Sigmoid colon (tissue), 7 donors: ENCODE measurements around the gene TAOK1. TPM values are rescaled to one million over a fixed set of nuclear protein-coding genes. Genes with fewer than 3 reads are reported as not detected.

Experiments used
- DNase-seq: peaks from one replicate; pipeline ENCODE4 v3.0.0-alpha.2; 2019
- H3K27ac ChIP-seq, 4 donors: fragments of 200-600 bp; sonication (generic); one replicate each; pipeline ENCODE4 v1.5.1; 2016 to 2019; ENCODE audit warnings: mild to moderate bottlenecking in 1 of 4
- H3K27me3 ChIP-seq, 3 donors: fragments of 200-600 bp; sonication (generic); one replicate each; pipeline ENCODE4 v1.5.1; 2019; ENCODE audit warnings: mild to moderate bottlenecking in 1 of 3
- H3K36me3 ChIP-seq, 4 donors: fragments of 200-600 bp; sonication (generic); one replicate each; pipeline ENCODE4 v1.5.1; 2016 to 2019
- H3K4me1 ChIP-seq, 4 donors: fragments of 200-600 bp; sonication (generic); one replicate each; pipeline ENCODE4 v1.5.1; 2017 to 2019
- H3K4me3 ChIP-seq, 4 donors: fragments of 200-600 bp; sonication (generic); one replicate each; pipeline ENCODE4 v1.5.1; 2017 to 2019; ENCODE audit warnings: mild to moderate bottlenecking in 2 of 4, moderate library complexity in 1 of 4
- H3K9me3 ChIP-seq, 4 donors: fragments of 200-600 bp in 3 of 4; sonication (generic) in 3 of 4; one replicate each; pipeline versions ENCODE4 v1.5.1 to v1.6.1; 2013 to 2019
- EP300 ChIP-seq, 4 donors: sonication (generic); formaldehyde crosslinking; IDR thresholded peaks; one replicate each; pipeline ENCODE4 v1.6.1; 2017; ENCODE audit warnings: antibody characterized with exemption in 4 of 4
- POLR2A ChIP-seq, 2 donors: fragments of 450-650 bp; IDR thresholded peaks; one replicate each; pipeline ENCODE4 v1.6.1; 2016; ENCODE audit warnings: antibody characterized with exemption in 2 of 2, mild to moderate bottlenecking in 2 of 2, moderate library complexity in 2 of 2
- POLR2AphosphoS5 ChIP-seq, 4 donors: sonication (generic); formaldehyde crosslinking; IDR thresholded peaks; one replicate each; pipeline ENCODE4 v1.6.1; 2017; ENCODE audit warnings: antibody characterized with exemption in 4 of 4
- WGBS, 2 donors: extraction: QIAGEN DNeasy Blood & Tissue Kit; methylation state at CpG; one replicate each; pipeline ENCODE4 v1.1.7; 2013; 5-methylcytosine and 5-hydroxymethylcytosine counted together
- intact Hi-C: fragments of 100-400 bp; cut with DNase I; formaldehyde crosslinking; loops from one replicate; pipeline ENCODE4 v1.15.1; 2023
- polyA plus RNA-seq, 3 donors: library from polyadenylated mRNA; stranded (reverse); fragments of 200-250 nt; gene quantifications; one replicate each; pipeline ENCODE4 v1.2.3, GENCODE V29; 2013
- total RNA-seq, 4 donors: library from RNA; depleted of rRNA; stranded (reverse); fragments of >200 nt; gene quantifications; one replicate each; pipeline ENCODE4 v1.1.0, GENCODE V29; 2016
- TF ChIP-seq, protein P1 (sequence below), 4 experiments: fragments of 450-650 bp in 3 of 4; fragments of 200-600 bp in 1 of 4; IDR thresholded peaks; one replicate each; pipeline ENCODE4 v1.5.1; 2016 to 2019; ENCODE audit warnings: antibody characterized with exemption in 4 of 4, mild to moderate bottlenecking in 3 of 4, moderate library complexity in 2 of 4
- donor health status: healthy with polysubstance abuse.
- donor health status: Bipolar disorder and iron deficiency.
- donor health status: healthy.

TAOK1 gene
- total and polyA plus RNA-seq, 7 donors, result 3.6 to 65.4 (median 46.3) TPM

DNA sequence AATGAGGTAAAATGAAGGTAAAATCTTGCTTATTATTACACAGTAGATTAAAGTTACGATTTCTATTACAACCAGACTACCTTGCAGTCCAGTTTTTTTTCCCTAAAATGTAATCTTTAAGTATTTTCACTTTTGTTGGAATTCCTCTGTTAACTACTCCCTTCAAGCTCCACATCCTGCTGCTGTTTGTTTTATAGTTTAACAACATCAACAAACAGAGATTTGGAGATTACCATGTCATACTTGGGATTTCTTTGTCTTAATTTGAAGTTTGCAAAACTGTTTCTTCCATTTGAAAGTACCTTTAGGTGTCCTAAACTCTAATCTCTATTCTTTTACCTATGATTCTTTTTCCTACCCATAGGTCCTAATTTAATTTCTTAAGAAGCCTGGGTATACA is 93.3 kb downstream of the TAOK1 start:
- Histone ChIP-seq H3K27me3 (no peaks in the 10 kb centered on the region), H3K9me3 (no peaks in the 10 kb centered on the region), H3K27ac (no peak overlapping the region), H3K4me1 (no peaks in the 10 kb centered on the region), H3K36me3 (peaks cover 0 to 58% (median 5%) of the 10 kb centered on the region in 4 donors), H3K4me3 (no peak overlapping the region)
- 88 to 90% methylated on average over 1 of the region's 1 CpG for WGBS, 2 donors
- TF ChIP-seq POLR2AphosphoS5 (IDR thresholded peaks at IDR 0.05) (no peak), EP300 (IDR thresholded peaks at IDR 0.05) (no peak), POLR2A (IDR thresholded peaks at IDR 0.05) (no peak)
- TF ChIP-seq, protein P1, sequence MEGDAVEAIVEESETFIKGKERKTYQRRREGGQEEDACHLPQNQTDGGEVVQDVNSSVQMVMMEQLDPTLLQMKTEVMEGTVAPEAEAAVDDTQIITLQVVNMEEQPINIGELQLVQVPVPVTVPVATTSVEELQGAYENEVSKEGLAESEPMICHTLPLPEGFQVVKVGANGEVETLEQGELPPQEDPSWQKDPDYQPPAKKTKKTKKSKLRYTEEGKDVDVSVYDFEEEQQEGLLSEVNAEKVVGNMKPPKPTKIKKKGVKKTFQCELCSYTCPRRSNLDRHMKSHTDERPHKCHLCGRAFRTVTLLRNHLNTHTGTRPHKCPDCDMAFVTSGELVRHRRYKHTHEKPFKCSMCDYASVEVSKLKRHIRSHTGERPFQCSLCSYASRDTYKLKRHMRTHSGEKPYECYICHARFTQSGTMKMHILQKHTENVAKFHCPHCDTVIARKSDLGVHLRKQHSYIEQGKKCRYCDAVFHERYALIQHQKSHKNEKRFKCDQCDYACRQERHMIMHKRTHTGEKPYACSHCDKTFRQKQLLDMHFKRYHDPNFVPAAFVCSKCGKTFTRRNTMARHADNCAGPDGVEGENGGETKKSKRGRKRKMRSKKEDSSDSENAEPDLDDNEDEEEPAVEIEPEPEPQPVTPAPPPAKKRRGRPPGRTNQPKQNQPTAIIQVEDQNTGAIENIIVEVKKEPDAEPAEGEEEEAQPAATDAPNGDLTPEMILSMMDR (IDR thresholded peaks at IDR 0.05), result no peak
- DNase-seq, result no peak
- intact Hi-C loops, result no loop called here

DNA sequence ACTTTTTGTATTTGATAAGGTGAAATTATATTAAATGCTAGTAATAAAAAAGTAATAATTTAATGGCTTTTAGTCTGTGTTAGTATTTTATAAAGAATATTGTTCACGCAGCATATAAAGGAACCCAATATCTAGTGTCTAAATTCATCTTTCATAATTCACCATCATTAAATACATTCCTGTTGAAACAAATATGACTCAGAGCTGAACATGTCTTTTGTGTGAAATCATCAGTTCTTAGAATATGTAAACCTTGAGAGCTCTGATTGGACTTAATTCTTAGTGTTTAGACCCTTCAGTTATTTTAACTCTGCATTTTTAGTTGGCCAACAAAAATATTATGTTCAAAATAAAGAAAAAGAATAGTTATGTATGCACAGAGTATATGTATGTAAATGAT is 104.8 kb downstream of the TAOK1 start:
- H3K27me3 ChIP-seq, result no peaks in the 10 kb centered on the region
- no peaks in the 10 kb centered on the region for H3K4me1 ChIP-seq
- no peak overlapping the region for H3K27ac ChIP-seq
- TF ChIP-seq, protein P1 (IDR thresholded peaks at IDR 0.05), result no peak
- no peak for TF ChIP-seq EP300 (IDR thresholded peaks at IDR 0.05)
- no peak for TF ChIP-seq POLR2AphosphoS5 (IDR thresholded peaks at IDR 0.05)
- TF ChIP-seq POLR2A (IDR thresholded peaks at IDR 0.05), result no peak
- no peak for DNase-seq
- peaks cover 8 to 93% (median 39%) of the 10 kb centered on the region in 4 donors for H3K36me3 ChIP-seq
- WGBS, 2 donors, result 96 to 97% methylated on average over 1 of the region's 1 CpG
- intact Hi-C loops, result no loop called here
- H3K9me3 ChIP-seq, result no peaks in the 10 kb centered on the region
- H3K4me3 ChIP-seq, result no peak overlapping the region

DNA sequence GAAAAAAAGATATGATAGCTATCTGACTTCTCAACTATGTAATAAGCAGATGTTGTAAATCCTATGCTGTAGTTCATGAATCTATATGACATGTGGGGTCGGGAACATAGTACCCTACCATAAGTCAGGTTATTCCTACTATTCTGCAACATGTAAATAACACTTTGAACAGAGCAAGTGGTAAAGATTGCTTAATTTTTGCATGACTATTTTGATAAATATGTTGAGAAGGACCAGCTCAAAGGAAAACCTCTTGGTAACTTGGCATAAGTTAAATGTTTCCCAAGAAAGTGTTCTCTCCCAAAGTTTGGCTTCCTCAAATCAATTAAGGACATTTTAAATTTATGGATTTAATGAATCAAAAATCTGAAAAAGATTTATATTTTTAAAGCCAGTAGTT is 114.5 kb downstream of the TAOK1 start:
- peaks cover 15 to 98% (median 22%) of the 10 kb centered on the region in 4 donors for H3K36me3 ChIP-seq

GRCh38 chr17:29505836-29506235 is 115.7 kb downstream of the TAOK1 start:
- no peaks in the 10 kb centered on the region for H3K27me3 ChIP-seq
- 77 to 82% methylated on average over 4 of the region's 4 CpGs for WGBS, 2 donors
- peaks cover 10 to 97% (median 23%) of the 10 kb centered on the region in 4 donors for H3K36me3 ChIP-seq
- TF ChIP-seq, protein P1 (IDR thresholded peaks at IDR 0.05), result no peak
- TF ChIP-seq EP300 (IDR thresholded peaks at IDR 0.05), result no peak
- no peak for TF ChIP-seq POLR2AphosphoS5 (IDR thresholded peaks at IDR 0.05)
- TF ChIP-seq POLR2A (IDR thresholded peaks at IDR 0.05), result no peak
- H3K4me1 ChIP-seq, result no peaks in the 10 kb centered on the region
- no peak for DNase-seq
- H3K9me3 ChIP-seq, result no peaks in the 10 kb centered on the region
- no peak overlapping the region for H3K27ac ChIP-seq
- intact Hi-C loops, result no loop called here
- no peak overlapping the region for H3K4me3 ChIP-seq

More for the DNA sequence above, 114.5 kb downstream of the TAOK1 start:
- intact Hi-C loops, result no loop called here
- Histone ChIP-seq H3K27ac (no peak overlapping the region), H3K27me3 (no peaks in the 10 kb centered on the region), H3K4me1 (no peaks in the 10 kb centered on the region), H3K4me3 (no peak overlapping the region), H3K9me3 (no peaks in the 10 kb centered on the region)
- DNase-seq, result no peak
- 89 to 97% methylated on average over 1 of the region's 1 CpG for WGBS, 2 donors
- TF ChIP-seq POLR2A (IDR thresholded peaks at IDR 0.05) (no peak), POLR2AphosphoS5 (IDR thresholded peaks at IDR 0.05) (no peak), EP300 (IDR thresholded peaks at IDR 0.05) (no peak)
- TF ChIP-seq, protein P1 (IDR thresholded peaks at IDR 0.05), result no peak

- no peak for DNase-seq
- Histone ChIP-seq H3K4me1 (no peaks in the 10 kb centered on the region), H3K36me3 (peaks cover 0 to 92% (median 18%) of the 10 kb centered on the region in 4 donors), H3K4me3 (no peak overlapping the region), H3K27ac (no peak overlapping the region), H3K9me3 (no peaks in the 10 kb centered on the region), H3K27me3 (no peaks in the 10 kb centered on the region)
- intact Hi-C loops, result no loop called here
- 94 to 96% methylated on average over 6 of the region's 6 CpGs for WGBS, 2 donors
- TF ChIP-seq, protein P1 (IDR thresholded peaks at IDR 0.05), result no peak
- TF ChIP-seq POLR2AphosphoS5 (IDR thresholded peaks at IDR 0.05), result no peak
- no peak for TF ChIP-seq POLR2A (IDR thresholded peaks at IDR 0.05)
- TF ChIP-seq EP300 (IDR thresholded peaks at IDR 0.05), result no peak
These were observed 120.8 kb downstream of the TAOK1 start for GRCh38 chr17:29510953-29511352.
